Caco-2 (cell line): Measurements from ENCODE around the gene THOC1. TPM values are rescaled to one million over a fixed set of nuclear protein-coding genes. Genes with fewer than 3 reads are reported as not detected.

Experiments
- BruUV-seq: library from RNA; stranded (reverse); fragments of 400-500 nt; replicated peaks from 2 replicates; lab custom pipeline; 2021; lab: Mats Ljungman, UMichigan
- CTCF ChIA-PET: fragments of 300-600 bp; sonication (Branson Sonifier 250); formaldehyde crosslinking; loops from one replicate; lab custom pipeline; 2022; ENCODE audit warnings: antibody characterized with exemption; lab: Charles Lee
- POLR2A ChIA-PET: fragments of 300-600 bp; sonication (Branson Sonifier 250); formaldehyde crosslinking; loops from one replicate; lab custom pipeline; 2022; ENCODE audit warnings: antibody characterized with exemption; lab: Charles Lee
- DNase-seq, 2 experiments: peaks; one replicate each; pipeline versions ENCODE4 v3.0.0 to v3.0.0-alpha.2; 2020 to 2022
- H3K27me3 ChIP-seq: replicated peaks from 2 replicates; pipeline ENCODE4 v1.6.0; 2011; ENCODE audit warnings: low read length; ENCODE audit not compliant: control insufficient read depth, insufficient read depth
- H3K36me3 ChIP-seq: 2 replicates; pipeline ENCODE4 v1.5.1; 2011; ENCODE audit warnings: low read length; ENCODE audit not compliant: control insufficient read depth, insufficient read depth
- H3K4me1 ChIP-seq: fragments of 250-450 bp; sonication (Bioruptor Pico); 2 replicates; pipeline ENCODE4 v1.5.1; 2020; ENCODE audit warnings: mild to moderate bottlenecking
- H3K4me3 ChIP-seq: 2 replicates; pipeline ENCODE4 v1.5.1; 2011; ENCODE audit warnings: low read depth, mild to moderate bottlenecking, control low read depth, low read length
- H3K9me3 ChIP-seq: fragments of 250-450 bp; sonication (Bioruptor Pico); 2 replicates; pipeline ENCODE4 v1.5.1; 2020; ENCODE audit warnings: mild to moderate bottlenecking, moderate library complexity
- H3K27ac Mint-ChIP-seq: one replicate; pipeline ENCODE4 v1.8.0; 2022; ENCODE audit warnings: mixed read lengths; ENCODE audit not compliant: unreplicated experiment
- H3K27me3 Mint-ChIP-seq: one replicate; pipeline ENCODE4 v1.8.0; 2022; ENCODE audit warnings: mixed read lengths; ENCODE audit not compliant: insufficient read depth, unreplicated experiment
- H3K36me3 Mint-ChIP-seq: one replicate; pipeline ENCODE4 v1.8.0; 2022; ENCODE audit warnings: mild to moderate bottlenecking, mixed read lengths; ENCODE audit not compliant: insufficient read depth, unreplicated experiment
- H3K4me1 Mint-ChIP-seq: one replicate; pipeline ENCODE4 v1.8.0; 2022; ENCODE audit warnings: low read depth, mixed read lengths; ENCODE audit not compliant: unreplicated experiment
- H3K4me3 Mint-ChIP-seq: one replicate; pipeline ENCODE4 v1.8.0; 2022; ENCODE audit warnings: mild to moderate bottlenecking, moderate library complexity, mixed read lengths; ENCODE audit not compliant: unreplicated experiment
- H3K9me3 Mint-ChIP-seq: one replicate; pipeline ENCODE4 v1.8.0; 2022; ENCODE audit warnings: mixed read lengths; ENCODE audit not compliant: unreplicated experiment
- intact Hi-C: fragments of 100-400 bp; cut with micrococcal nuclease; formaldehyde crosslinking; loops from one replicate; pipeline ENCODE4 v1.10.0; 2022; ENCODE audit not compliant: unreplicated experiment
- total RNA-seq: library from RNA; stranded (reverse); gene quantifications from 2 replicates; pipeline ENCODE4 v1.2.3, GENCODE V29; 2022
- TF ChIP-seq, protein P1 (sequence below), 2 experiments: fragments of 200-600 bp in 1 of 2; IDR thresholded peaks; 1 replicate in 1 of 2; 2 replicates in 1 of 2; pipeline versions ENCODE4 v1.5.1 to v1.8.0; 2011 to 2022; ENCODE audit warnings: antibody characterized with exemption in 1 of 2, control low read depth in 1 of 2, inconsistent platforms in 1 of 2, low read depth in 1 of 2, low read length in 1 of 2, mild to moderate bottlenecking in 1 of 2, moderate library complexity in 1 of 2; ENCODE audit not compliant: insufficient read depth in 1 of 2, severe bottlenecking in 1 of 2, unreplicated experiment in 1 of 2

THOC1 gene
- total RNA-seq, 1 experiment from 2014 or later, result 65.4 TPM

DNA sequence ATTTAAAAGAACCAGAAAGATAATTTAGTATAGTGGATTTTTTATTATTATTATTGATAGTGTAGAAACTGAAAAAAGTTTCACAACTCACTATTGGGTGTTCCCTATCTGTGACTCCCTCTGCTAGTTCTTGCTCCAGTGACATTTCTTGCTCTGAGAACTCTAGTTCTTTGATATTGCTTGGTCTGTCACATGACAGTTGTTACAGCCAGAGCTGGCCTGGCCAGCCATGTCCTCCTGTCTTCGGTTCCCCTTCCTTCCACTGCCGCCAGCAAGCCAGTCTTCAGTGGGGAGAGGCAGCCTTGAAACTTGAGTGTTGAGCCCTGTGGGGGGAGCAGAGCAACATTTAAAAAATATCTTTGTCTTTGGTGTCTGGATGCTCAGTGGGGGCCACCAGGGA, 7.6 kb upstream of the THOC1 start:
- Mint-ChIP-seq H3K4me3 (no peak overlapping the region), H3K4me1 (no peaks in the 10 kb centered on the region), H3K27me3 (peaks cover 3% of the 10 kb centered on the region), H3K27ac (no peak overlapping the region), H3K9me3 (no peaks in the 10 kb centered on the region), H3K36me3 (no peaks in the 10 kb centered on the region)
- intact Hi-C loops, result no loop called here
- BruUV-seq, result no TSS peak
- H3K36me3 ChIP-seq, result no peaks in the 10 kb centered on the region
- TF ChIP-seq, protein P1, sequence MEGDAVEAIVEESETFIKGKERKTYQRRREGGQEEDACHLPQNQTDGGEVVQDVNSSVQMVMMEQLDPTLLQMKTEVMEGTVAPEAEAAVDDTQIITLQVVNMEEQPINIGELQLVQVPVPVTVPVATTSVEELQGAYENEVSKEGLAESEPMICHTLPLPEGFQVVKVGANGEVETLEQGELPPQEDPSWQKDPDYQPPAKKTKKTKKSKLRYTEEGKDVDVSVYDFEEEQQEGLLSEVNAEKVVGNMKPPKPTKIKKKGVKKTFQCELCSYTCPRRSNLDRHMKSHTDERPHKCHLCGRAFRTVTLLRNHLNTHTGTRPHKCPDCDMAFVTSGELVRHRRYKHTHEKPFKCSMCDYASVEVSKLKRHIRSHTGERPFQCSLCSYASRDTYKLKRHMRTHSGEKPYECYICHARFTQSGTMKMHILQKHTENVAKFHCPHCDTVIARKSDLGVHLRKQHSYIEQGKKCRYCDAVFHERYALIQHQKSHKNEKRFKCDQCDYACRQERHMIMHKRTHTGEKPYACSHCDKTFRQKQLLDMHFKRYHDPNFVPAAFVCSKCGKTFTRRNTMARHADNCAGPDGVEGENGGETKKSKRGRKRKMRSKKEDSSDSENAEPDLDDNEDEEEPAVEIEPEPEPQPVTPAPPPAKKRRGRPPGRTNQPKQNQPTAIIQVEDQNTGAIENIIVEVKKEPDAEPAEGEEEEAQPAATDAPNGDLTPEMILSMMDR (IDR thresholded peaks at IDR 0.05; ENCODE audit: insufficient read depth in 1 of 2, low read depth in 1 of 2, low read length in 1 of 2, severe bottlenecking in 1 of 2, unreplicated experiment in 1 of 2), result no peak
- no peaks in the 10 kb centered on the region for H3K27me3 ChIP-seq
- H3K9me3 ChIP-seq, result no peaks in the 10 kb centered on the region
- ChIA-PET POLR2A (no interaction called here), CTCF (no interaction called here)
- no peak for DNase-seq
- H3K4me3 ChIP-seq, result no peak overlapping the region
- H3K4me1 ChIP-seq, result no peaks in the 10 kb centered on the region

DNA sequence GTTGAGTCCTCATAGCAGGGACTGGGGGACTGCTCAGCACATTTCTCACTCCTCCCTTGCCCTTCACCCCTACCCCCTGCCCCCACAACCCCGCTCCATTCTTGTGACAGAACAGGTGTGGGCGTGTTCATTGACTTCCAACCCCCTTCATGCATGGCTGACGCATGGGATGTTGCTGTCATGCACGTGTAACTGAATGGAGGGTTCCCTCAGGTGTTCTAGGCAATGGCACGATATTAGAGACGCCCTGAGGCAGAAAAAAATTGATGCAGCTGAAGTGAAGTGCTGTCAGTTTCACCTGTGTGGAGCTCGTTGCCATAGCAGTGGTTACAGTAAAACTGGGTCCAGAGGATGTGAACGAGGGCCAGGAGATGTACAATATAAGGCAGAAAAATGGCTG, 6.5 kb upstream of the THOC1 start:
- Histone ChIP-seq H3K4me1 (peaks cover 4% of the 10 kb centered on the region; the same call in 1 of the 2 replicates), H3K4me3 (no peak overlapping the region), H3K9me3 (no peaks in the 10 kb centered on the region), H3K27me3 (no peaks in the 10 kb centered on the region), H3K36me3 (no peaks in the 10 kb centered on the region)
- no TSS peak for BruUV-seq
- peaks cover 3% of the 10 kb centered on the region for H3K27me3 Mint-ChIP-seq
- TF ChIP-seq, protein P1 (IDR thresholded peaks at IDR 0.05; ENCODE audit: insufficient read depth in 1 of 2, low read depth in 1 of 2, low read length in 1 of 2, severe bottlenecking in 1 of 2, unreplicated experiment in 1 of 2), result no peak
- POLR2A ChIA-PET, result no interaction called here
- DNase-seq, result no peak
- H3K4me1 Mint-ChIP-seq, result peaks cover 6% of the 10 kb centered on the region
- CTCF ChIA-PET, result no interaction called here
- intact Hi-C loops, result no loop called here
- no peak overlapping the region for H3K27ac Mint-ChIP-seq
- no peak overlapping the region for H3K4me3 Mint-ChIP-seq
- H3K36me3 Mint-ChIP-seq, result no peaks in the 10 kb centered on the region
- no peaks in the 10 kb centered on the region for H3K9me3 Mint-ChIP-seq

GRCh38 chr18:273525-273924, 5.7 kb upstream of the THOC1 start:
- Mint-ChIP-seq H3K9me3 (no peaks in the 10 kb centered on the region), H3K27ac (no peak overlapping the region), H3K4me3 (no peak overlapping the region), H3K27me3 (peaks cover 3% of the 10 kb centered on the region), H3K4me1 (peaks cover 6% of the 10 kb centered on the region), H3K36me3 (no peaks in the 10 kb centered on the region)
- intact Hi-C loops, result no loop called here
- Histone ChIP-seq H3K4me1 (peaks cover 9% of the 10 kb centered on the region; the same call in 1 of the 2 replicates), H3K36me3 (no peaks in the 10 kb centered on the region), H3K9me3 (no peaks in the 10 kb centered on the region), H3K4me3 (no peak overlapping the region), H3K27me3 (no peaks in the 10 kb centered on the region)
- no TSS peak for BruUV-seq
- CTCF ChIA-PET, result no interaction called here
- DNase-seq, result no peak
- TF ChIP-seq, protein P1 (IDR thresholded peaks at IDR 0.05; ENCODE audit: insufficient read depth in 1 of 2, low read depth in 1 of 2, low read length in 1 of 2, severe bottlenecking in 1 of 2, unreplicated experiment in 1 of 2), result no peak
- POLR2A ChIA-PET, result no interaction called here
